SJSA1 (cell line): ENCODE results near the gene ACSF2. TPM values are rescaled to one million over a fixed set of nuclear protein-coding genes. Genes with fewer than 3 reads are reported as not detected.
"Not testable (repeated sequence)": the region's sequence is repeated elsewhere in the genome, so short reads cannot be mapped to it uniquely, and the experiment has no call there.

Experiments used
- DNase-seq, 2 experiments: peaks; one replicate each; pipeline ENCODE4 v3.0.0-alpha.2; 2015 to 2020; ENCODE audit warnings: low spot score in 2 of 2, low read depth in 1 of 2
- H3K27ac ChIP-seq: fragments of 250-450 bp; sonication (Bioruptor Pico); 2 replicates; pipeline ENCODE4 v1.5.1; 2020; ENCODE audit warnings: mild to moderate bottlenecking, moderate library complexity
- H3K27me3 ChIP-seq: fragments of 250-450 bp; sonication (Bioruptor Pico); replicated peaks from 2 replicates; pipeline ENCODE4 v1.5.1; 2020; ENCODE audit warnings: mild to moderate bottlenecking, moderate library complexity
- H3K36me3 ChIP-seq: fragments of 250-450 bp; sonication (Bioruptor Pico); 2 replicates; pipeline ENCODE4 v1.5.1; 2020; ENCODE audit warnings: mild to moderate bottlenecking
- H3K4me1 ChIP-seq: fragments of 250-450 bp; sonication (Bioruptor Pico); replicated peaks from 2 replicates; pipeline ENCODE4 v1.6.1; 2021; ENCODE audit warnings: mild to moderate bottlenecking
- H3K4me3 ChIP-seq: fragments of 250-450 bp; sonication (Bioruptor Pico); 2 replicates; pipeline ENCODE4 v1.5.1; 2020; ENCODE audit warnings: mild to moderate bottlenecking
- H3K9me3 ChIP-seq: fragments of 250-450 bp; sonication (Bioruptor Pico); replicated peaks from 2 replicates; pipeline ENCODE4 v1.5.1; 2020; ENCODE audit warnings: mild to moderate bottlenecking
- total RNA-seq: library from RNA; depleted of rRNA; stranded (reverse); fragments of >200 nt; shearing (Covaris generic); gene quantifications from 2 replicates; pipeline ENCODE4 v1.2.3, GENCODE V29; 2014

ACSF2 gene
- total RNA-seq, 1 experiment from 2014 or later: 26.5 TPM

- Histone ChIP-seq H3K27ac (no peak overlapping the region), H3K36me3 (no peaks in the 10 kb centered on the region), H3K9me3 (no peaks in the 10 kb centered on the region), H3K27me3 (no peaks in the 10 kb centered on the region), H3K4me3 (peak overlapping the region; percentile 8), H3K4me1 (peaks cover 31% of the 10 kb centered on the region)
- DNase-seq: peak in 1 of 2 experiments; percentile 52
These were observed 4.5 kb upstream of the ACSF2 start for GRCh38 chr17:50421308-50422051.

- H3K27me3 ChIP-seq: no peaks in the 10 kb centered on the region
- DNase-seq: no peak
- H3K36me3 ChIP-seq: no peaks in the 10 kb centered on the region
- H3K9me3 ChIP-seq: no peaks in the 10 kb centered on the region
- H3K27ac ChIP-seq: no peak overlapping the region
- H3K4me1 ChIP-seq: peaks cover 42% of the 10 kb centered on the region
- H3K4me3 ChIP-seq: no peak overlapping the region
These were observed 3.3 kb upstream of the ACSF2 start for GRCh38 chr17:50422738-50423137.

- H3K27ac ChIP-seq: no peak overlapping the region
- H3K36me3 ChIP-seq: no peaks in the 10 kb centered on the region
- peak; percentile 75 to 85 for DNase-seq
- H3K4me3 ChIP-seq: no peak overlapping the region
- no peaks in the 10 kb centered on the region for H3K27me3 ChIP-seq
- peaks cover 42% of the 10 kb centered on the region for H3K4me1 ChIP-seq
- no peaks in the 10 kb centered on the region for H3K9me3 ChIP-seq
These were observed 2.4 kb upstream of the ACSF2 start for GRCh38 chr17:50423553-50424159.

- Histone ChIP-seq H3K4me3 (no peak overlapping the region), H3K9me3 (no peaks in the 10 kb centered on the region), H3K36me3 (no peaks in the 10 kb centered on the region), H3K27ac (no peak overlapping the region), H3K4me1 (peaks cover 42% of the 10 kb centered on the region), H3K27me3 (no peaks in the 10 kb centered on the region)
- DNase-seq: no peak
These were observed 1.6 kb upstream of the ACSF2 start for GRCh38 chr17:50424246-50424995.

- Histone ChIP-seq H3K4me3 (peak overlapping the region; percentile 52), H3K27ac (peak overlapping the region; percentile 56), H3K9me3 (no peaks in the 10 kb centered on the region), H3K4me1 (peaks cover 42% of the 10 kb centered on the region), H3K27me3 (no peaks in the 10 kb centered on the region), H3K36me3 (no peaks in the 10 kb centered on the region)
- DNase-seq: no peak
These were observed 879 bp upstream of the ACSF2 start for GRCh38 chr17:50424996-50425681.

- Histone ChIP-seq H3K4me1 (peaks cover 37% of the 10 kb centered on the region), H3K27me3 (no peaks in the 10 kb centered on the region), H3K4me3 (peak overlapping the region; percentile 52), H3K9me3 (no peaks in the 10 kb centered on the region), H3K27ac (no peak overlapping the region), H3K36me3 (no peaks in the 10 kb centered on the region)
- DNase-seq: no peak
These were observed 409 bp downstream of the ACSF2 start for GRCh38 chr17:50426472-50426782.

- H3K36me3 ChIP-seq: no peaks in the 10 kb centered on the region
- no peak overlapping the region for H3K27ac ChIP-seq
- H3K27me3 ChIP-seq: no peaks in the 10 kb centered on the region
- H3K9me3 ChIP-seq: no peaks in the 10 kb centered on the region
- H3K4me1 ChIP-seq: peaks cover 37% of the 10 kb centered on the region
- peak; percentile 37 to 49 for DNase-seq
- peak overlapping the region; percentile 52 for H3K4me3 ChIP-seq
These were observed 1.1 kb downstream of the ACSF2 start for GRCh38 chr17:50426814-50427787.

- not testable (repeated sequence) for H3K36me3 ChIP-seq, H3K9me3 ChIP-seq, H3K27ac ChIP-seq, H3K4me3 ChIP-seq, DNase-seq, H3K27me3 ChIP-seq
- H3K4me1 ChIP-seq: peaks cover 37% of the 10 kb centered on the region
These were observed 2.1 kb downstream of the ACSF2 start for GRCh38 chr17:50428126-50428525.

- no peak for DNase-seq
- Histone ChIP-seq H3K4me1 (peaks cover 31% of the 10 kb centered on the region), H3K4me3 (no peak overlapping the region), H3K36me3 (no peaks in the 10 kb centered on the region), H3K27ac (no peak overlapping the region), H3K27me3 (no peaks in the 10 kb centered on the region), H3K9me3 (no peaks in the 10 kb centered on the region)
These were observed 2.9 kb downstream of the ACSF2 start for GRCh38 chr17:50428831-50429424.

- Histone ChIP-seq H3K9me3 (no peaks in the 10 kb centered on the region), H3K27me3 (no peaks in the 10 kb centered on the region), H3K36me3 (no peaks in the 10 kb centered on the region), H3K4me1 (peaks cover 23% of the 10 kb centered on the region), H3K27ac (no peak overlapping the region), H3K4me3 (no peak overlapping the region)
- no peak for DNase-seq
These were observed 3.8 kb downstream of the ACSF2 start for GRCh38 chr17:50429793-50430192.

GRCh38 chr17:50430821-50431618 is 5.0 kb downstream of the ACSF2 start:
- H3K36me3 ChIP-seq: no peaks in the 10 kb centered on the region
- no peak overlapping the region for H3K4me3 ChIP-seq
- H3K9me3 ChIP-seq: no peaks in the 10 kb centered on the region
- peaks cover 13% of the 10 kb centered on the region for H3K4me1 ChIP-seq
- DNase-seq: no peak
- no peaks in the 10 kb centered on the region for H3K27me3 ChIP-seq
- H3K27ac ChIP-seq: no peak overlapping the region

- Histone ChIP-seq H3K27ac (no peak overlapping the region), H3K36me3 (no peaks in the 10 kb centered on the region), H3K4me1 (peaks cover 4% of the 10 kb centered on the region), H3K27me3 (no peaks in the 10 kb centered on the region), H3K4me3 (no peak overlapping the region), H3K9me3 (no peaks in the 10 kb centered on the region)
- no peak for DNase-seq
These were observed 6.2 kb downstream of the ACSF2 start for GRCh38 chr17:50432125-50432762.
